H9 (cell line): ENCODE results near the gene FBLN2. TPM values are rescaled to one million over a fixed set of nuclear protein-coding genes. Genes with fewer than 3 reads are reported as not detected.

ENCODE experiments used
- DNase-seq: peaks from one replicate; pipeline ENCODE4 v3.0.0-alpha.2; 2017
- H2AFZ ChIP-seq: one replicate; pipeline ENCODE4 v1.6.1; 2013; ENCODE audit warnings: mild to moderate bottlenecking, low read length, control low read depth, moderate library complexity
- H2AK5ac ChIP-seq: 2 replicates; pipeline ENCODE4 v1.6.1; 2013; ENCODE audit warnings: low read length, control low read depth, mixed read lengths; ENCODE audit not compliant: insufficient read length
- H2BK120ac ChIP-seq: one replicate; pipeline ENCODE4 v1.6.1; 2013; ENCODE audit warnings: low read depth, mild to moderate bottlenecking, low read length, control low read depth, inconsistent platforms; ENCODE audit not compliant: poor library complexity, severe bottlenecking
- H2BK12ac ChIP-seq: 2 replicates; pipeline ENCODE4 v1.6.1; 2013; ENCODE audit warnings: low read length, control low read depth, mixed read lengths, low read depth; ENCODE audit not compliant: insufficient read length
- H2BK15ac ChIP-seq: 2 replicates; pipeline ENCODE4 v1.6.1; 2013; ENCODE audit warnings: low read depth, low read length, control low read depth
- H2BK20ac ChIP-seq: one replicate; pipeline ENCODE4 v1.6.1; 2013; ENCODE audit warnings: low read depth, mild to moderate bottlenecking, low read length, control low read depth, inconsistent platforms; ENCODE audit not compliant: poor library complexity, severe bottlenecking
- H2BK5ac ChIP-seq: 2 replicates; pipeline ENCODE4 v1.6.1; 2013; ENCODE audit warnings: low read length, control low read depth, mixed read lengths; ENCODE audit not compliant: insufficient read length
- H3K14ac ChIP-seq: 2 replicates; pipeline ENCODE4 v1.6.1; 2013; ENCODE audit warnings: low read length, control low read depth; ENCODE audit not compliant: insufficient read depth
- H3K18ac ChIP-seq: 2 replicates; pipeline ENCODE4 v1.6.1; 2013; ENCODE audit warnings: low read depth, mild to moderate bottlenecking, mixed read lengths, low read length, control low read depth; ENCODE audit not compliant: insufficient read length
- H3K23ac ChIP-seq: 2 replicates; pipeline ENCODE4 v1.6.1; 2013; ENCODE audit warnings: low read length, control low read depth, mixed read lengths, low read depth; ENCODE audit not compliant: insufficient read length
- H3K23me2 ChIP-seq: 2 replicates; pipeline ENCODE4 v1.6.1; 2013; ENCODE audit warnings: low read depth, mild to moderate bottlenecking, mixed read lengths, low read length, control low read depth; ENCODE audit not compliant: insufficient read length, poor library complexity, severe bottlenecking
- H3K27ac ChIP-seq: 2 replicates; pipeline ENCODE4 v1.5.1; 2013; ENCODE audit warnings: low read length, control low read depth, mixed read lengths, low read depth; ENCODE audit not compliant: insufficient read length
- H3K27me3 ChIP-seq: 2 replicates; pipeline ENCODE4 v1.6.1; 2013; ENCODE audit warnings: low read length, control low read depth, inconsistent platforms; ENCODE audit not compliant: insufficient read depth
- H3K4ac ChIP-seq: 2 replicates; pipeline ENCODE4 v1.6.1; 2013; ENCODE audit warnings: low read depth, mild to moderate bottlenecking, control low read depth, inconsistent platforms, low read length, moderate library complexity
- H3K4me1 ChIP-seq: 2 replicates; pipeline ENCODE4 v1.6.1; 2013; ENCODE audit warnings: low read length, control low read depth, inconsistent platforms; ENCODE audit not compliant: insufficient read depth
- H3K4me2 ChIP-seq: 2 replicates; pipeline ENCODE4 v1.6.1; 2013; ENCODE audit warnings: low read length, control low read depth, mixed read lengths; ENCODE audit not compliant: insufficient read length, insufficient read depth
- H3K56ac ChIP-seq: 2 replicates; pipeline ENCODE4 v1.6.1; 2013; ENCODE audit warnings: low read depth, mild to moderate bottlenecking, mixed read lengths, low read length, control low read depth; ENCODE audit not compliant: insufficient read length
- H3K79me1 ChIP-seq: 2 replicates; pipeline ENCODE4 v1.6.1; 2013; ENCODE audit warnings: low read depth, mild to moderate bottlenecking, moderate library complexity, low read length, control low read depth, inconsistent platforms; ENCODE audit not compliant: insufficient read depth, poor library complexity, severe bottlenecking
- H3K79me2 ChIP-seq: 2 replicates; pipeline ENCODE4 v1.6.1; 2013; ENCODE audit warnings: low read length, control low read depth, inconsistent platforms; ENCODE audit not compliant: insufficient read depth
- H3K9ac ChIP-seq: 2 replicates; pipeline ENCODE4 v1.6.1; 2013; ENCODE audit warnings: low read length, control low read depth, mixed read lengths; ENCODE audit not compliant: insufficient read length; ENCODE audit errors: extremely low read depth
- H3K9me3 ChIP-seq: one replicate; pipeline ENCODE4 v1.6.1; 2013; ENCODE audit warnings: low read depth, low read length, inconsistent platforms; ENCODE audit not compliant: control insufficient read depth
- H3T11ph ChIP-seq: one replicate; pipeline ENCODE4 v1.6.1; 2013; ENCODE audit warnings: mild to moderate bottlenecking, low read length, control low read depth, inconsistent platforms
- H4K20me1 ChIP-seq: one replicate; pipeline ENCODE4 v1.6.1; 2013; ENCODE audit not compliant: control insufficient read depth, insufficient read length, insufficient read depth
- H4K5ac ChIP-seq: 2 replicates; pipeline ENCODE4 v1.6.1; 2013; ENCODE audit warnings: low read depth, mild to moderate bottlenecking, mixed read lengths, low read length, control low read depth; ENCODE audit not compliant: insufficient read length
- H4K8ac ChIP-seq: replicated peaks from 2 replicates; pipeline ENCODE4 v1.6.1; 2013; ENCODE audit warnings: low read length, control low read depth, mixed read lengths, low read depth; ENCODE audit not compliant: insufficient read length
- H4K91ac ChIP-seq: 2 replicates; pipeline ENCODE4 v1.6.1; 2013; ENCODE audit warnings: low read depth, mild to moderate bottlenecking, moderate library complexity, mixed read lengths, low read length, control low read depth; ENCODE audit not compliant: insufficient read length
- H3K27ac Mint-ChIP-seq, 3 experiments: 2 replicates in 2 of 3; 3 replicates in 1 of 3; pipeline ENCODE4 v1.8.0; 2020 to 2021; ENCODE audit warnings: mixed read lengths in 3 of 3, mild to moderate bottlenecking in 1 of 3, moderate library complexity in 1 of 3
- H3K27me3 Mint-ChIP-seq: 2 replicates; pipeline ENCODE4 v1.8.0; 2021; ENCODE audit warnings: low read depth, mild to moderate bottlenecking, moderate library complexity, mixed read lengths
- H3K36me3 Mint-ChIP-seq, 3 experiments: 2 replicates in 2 of 3; 3 replicates in 1 of 3; pipeline ENCODE4 v1.8.0; 2020 to 2021; ENCODE audit warnings: low read depth in 3 of 3, mixed read lengths in 3 of 3; ENCODE audit not compliant: insufficient read depth in 1 of 3
- H3K4me1 Mint-ChIP-seq, 2 experiments: 2 replicates each; pipeline ENCODE4 v1.8.0; 2020; ENCODE audit warnings: mixed read lengths in 2 of 2
- H3K4me3 Mint-ChIP-seq, 2 experiments: 2 replicates in 1 of 2; 3 replicates in 1 of 2; pipeline ENCODE4 v1.8.0; 2020 to 2021; ENCODE audit warnings: mild to moderate bottlenecking in 2 of 2, mixed read lengths in 2 of 2, moderate library complexity in 1 of 2
- H3K9me3 Mint-ChIP-seq, 2 experiments: 2 replicates in 1 of 2; 3 replicates in 1 of 2; pipeline ENCODE4 v1.8.0; 2020; ENCODE audit warnings: mild to moderate bottlenecking in 2 of 2, mixed read lengths in 2 of 2, moderate library complexity in 1 of 2
- WGBS: extraction: QIAGEN DNeasy Blood & Tissue Kit; methylation state at CpG from one replicate; pipeline ENCODE4 v1.1.7; 2013; ENCODE audit warnings: missing lambda C conversion rate, low lambda C conversion rate, mixed read lengths; ENCODE audit not compliant: insufficient read length; ENCODE audit errors: extremely low coverage; 5-methylcytosine and 5-hydroxymethylcytosine counted together
- total RNA-seq: library from RNA; stranded (reverse); gene quantifications from 2 replicates; pipeline ENCODE4 v1.2.1, GENCODE V29; 2021
- TF ChIP-seq, protein P1 (sequence below): fragments of 200-600 bp; sonication (generic); conservative IDR thresholded peaks from 3 replicates; pipeline ENCODE4 v1.8.0; 2021; ENCODE audit warnings: antibody characterized with exemption, mild to moderate bottlenecking

The FBLN2 gene
- total RNA-seq, 1 experiment from 2014 or later, result 11.8 TPM

DNA sequence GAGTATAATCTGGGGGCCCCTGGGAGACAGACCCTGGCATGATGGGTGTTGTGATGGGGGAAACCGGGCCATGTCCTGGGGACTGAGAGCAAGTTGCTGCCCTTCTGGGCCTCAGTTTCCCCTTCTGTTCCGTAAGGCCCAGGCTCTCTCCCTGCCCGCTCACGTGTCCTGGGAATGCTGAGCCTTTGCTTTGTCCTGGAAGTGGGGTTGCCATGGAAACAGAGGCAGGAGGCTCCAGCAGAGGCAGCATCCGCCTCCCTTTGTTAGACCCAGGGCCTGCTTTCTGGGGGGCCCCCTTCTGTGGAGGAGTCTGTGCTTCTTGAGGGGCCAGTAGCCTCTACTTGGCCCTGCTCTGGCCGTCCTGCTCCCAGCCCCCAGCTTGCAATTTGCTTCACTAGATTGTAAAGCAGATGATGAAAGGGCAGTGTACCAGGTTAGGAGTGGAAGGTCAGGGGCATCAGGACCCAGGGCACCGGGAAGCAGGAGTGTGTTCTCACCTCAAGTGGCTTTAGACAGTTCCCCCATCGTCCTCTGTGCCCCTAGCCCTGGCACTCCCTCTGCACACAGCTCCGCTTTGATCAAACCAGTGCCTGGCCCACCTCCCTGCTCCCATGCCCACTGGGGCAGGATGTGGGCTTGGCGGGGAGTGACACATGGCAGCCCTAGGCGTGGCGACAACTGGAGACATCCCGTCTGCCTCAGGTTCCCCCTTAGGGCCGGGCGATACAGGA lies 105.6 kb downstream of the FBLN2 start:
- H2AFZ ChIP-seq, result no peak overlapping the region
- WGBS, result no CpG with 5 or more reads among the region's 15 CpGs

More for the DNA sequence above, 105.6 kb downstream of the FBLN2 start:
- no peak overlapping the region for H3K27ac ChIP-seq
- H3K27me3 ChIP-seq, result peaks cover 12% of the 10 kb centered on the region; the same call in 1 of the 2 replicates
- H4K8ac ChIP-seq, result no peak overlapping the region
- no peak overlapping the region for H2BK15ac ChIP-seq
- H2AK5ac ChIP-seq, result no peak overlapping the region
- no peak overlapping the region for H4K5ac ChIP-seq
- no peak overlapping the region for H3K4ac ChIP-seq
- no peaks in the 10 kb centered on the region for H4K20me1 ChIP-seq
- no peaks in the 10 kb centered on the region for H3K79me1 ChIP-seq
- no peak overlapping the region for H2BK5ac ChIP-seq
- no peak overlapping the region for H4K91ac ChIP-seq
- no peak overlapping the region for H3K9ac ChIP-seq
- H3K4me2 ChIP-seq, result peak overlapping the region; percentile 11
- no peak overlapping the region for H3K23ac ChIP-seq
- H3K14ac ChIP-seq, result no peak overlapping the region
- H3K9me3 ChIP-seq, result no peaks in the 10 kb centered on the region
- H3K56ac ChIP-seq, result no peak overlapping the region
- Mint-ChIP-seq H3K4me3 (no peak overlapping the region), H3K4me1 (peaks cover 11 to 35% of the 10 kb centered on the region in 2 experiments), H3K27me3 (peaks cover 77% of the 10 kb centered on the region), H3K27ac (no peak overlapping the region), H3K36me3 (no peaks in the 10 kb centered on the region; a peak in 1 of 7 replicates), H3K9me3 (no peaks in the 10 kb centered on the region; a peak in 2 of 5 replicates)
- H2BK20ac ChIP-seq, result no peak overlapping the region
- H3K4me1 ChIP-seq, result no peaks in the 10 kb centered on the region
- H3K18ac ChIP-seq, result no peak overlapping the region
- H2BK120ac ChIP-seq, result no peak overlapping the region
- no peak overlapping the region for H3T11ph ChIP-seq
- no peaks in the 10 kb centered on the region for H3K23me2 ChIP-seq
- H3K79me2 ChIP-seq, result no peaks in the 10 kb centered on the region
- TF ChIP-seq, protein P1, sequence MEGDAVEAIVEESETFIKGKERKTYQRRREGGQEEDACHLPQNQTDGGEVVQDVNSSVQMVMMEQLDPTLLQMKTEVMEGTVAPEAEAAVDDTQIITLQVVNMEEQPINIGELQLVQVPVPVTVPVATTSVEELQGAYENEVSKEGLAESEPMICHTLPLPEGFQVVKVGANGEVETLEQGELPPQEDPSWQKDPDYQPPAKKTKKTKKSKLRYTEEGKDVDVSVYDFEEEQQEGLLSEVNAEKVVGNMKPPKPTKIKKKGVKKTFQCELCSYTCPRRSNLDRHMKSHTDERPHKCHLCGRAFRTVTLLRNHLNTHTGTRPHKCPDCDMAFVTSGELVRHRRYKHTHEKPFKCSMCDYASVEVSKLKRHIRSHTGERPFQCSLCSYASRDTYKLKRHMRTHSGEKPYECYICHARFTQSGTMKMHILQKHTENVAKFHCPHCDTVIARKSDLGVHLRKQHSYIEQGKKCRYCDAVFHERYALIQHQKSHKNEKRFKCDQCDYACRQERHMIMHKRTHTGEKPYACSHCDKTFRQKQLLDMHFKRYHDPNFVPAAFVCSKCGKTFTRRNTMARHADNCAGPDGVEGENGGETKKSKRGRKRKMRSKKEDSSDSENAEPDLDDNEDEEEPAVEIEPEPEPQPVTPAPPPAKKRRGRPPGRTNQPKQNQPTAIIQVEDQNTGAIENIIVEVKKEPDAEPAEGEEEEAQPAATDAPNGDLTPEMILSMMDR, result no peak
- no peak for DNase-seq
- no peak overlapping the region for H2BK12ac ChIP-seq
